ENCODE results near the gene ANGPT4.
A peak's percentile ranks its signal among the peaks of the same experiment; 100 is the strongest.
"Not testable (repeated sequence)": the region's sequence is repeated elsewhere in the genome, so short reads cannot be mapped to it uniquely, and the experiment has no call there.

ANGPT4 gene

GRCh38 chr20:842547-842940 is 73.6 kb downstream of the ANGPT4 start:
- DNase-seq, result no peak

- DNase-seq, result no peak
Measured at GRCh38 chr20:841568-842546, 74.3 kb downstream of the ANGPT4 start.

GRCh38 chr20:840858-841567 is 75.1 kb downstream of the ANGPT4 start:
- no peak for DNase-seq

GRCh38 chr20:840503-840857 is 75.7 kb downstream of the ANGPT4 start:
- DNase-seq, result no peak

GRCh38 chr20:839626-840025 is 76.5 kb downstream of the ANGPT4 start:
- no peak for DNase-seq

GRCh38 chr20:839015-839414 is 77.1 kb downstream of the ANGPT4 start:
- no peak for DNase-seq

GRCh38 chr20:836190-836589 is 79.9 kb downstream of the ANGPT4 start:
- DNase-seq, result no peak

GRCh38 chr20:835608-836045 is 80.5 kb downstream of the ANGPT4 start:
- DNase-seq, result no peak

- no peak for DNase-seq
Measured at GRCh38 chr20:834151-834746, 81.9 kb downstream of the ANGPT4 start.

GRCh38 chr20:833450-834150 is 82.5 kb downstream of the ANGPT4 start, which contains the start of gene FAM110A:
TSS of gene FAM110A (plus strand) at chr20:833715. CDS start at chr20:844805, 11,090 bp downstream.
- DNase-seq, result peak; percentile 92

GRCh38 chr20:833121-833449 is 83.0 kb downstream of the ANGPT4 start:
- DNase-seq, result no peak

GRCh38 chr20:831956-832355 is 84.2 kb downstream of the ANGPT4 start:
- DNase-seq, result no peak

- no peak for DNase-seq
Measured at GRCh38 chr20:831251-831650, 84.9 kb downstream of the ANGPT4 start.

GRCh38 chr20:830011-830521 is 86.1 kb downstream of the ANGPT4 start:
- DNase-seq, result no peak

- no peak for DNase-seq
Measured at GRCh38 chr20:829551-829950, 86.6 kb downstream of the ANGPT4 start.

- DNase-seq, result peak; percentile 92
Measured at GRCh38 chr20:828987-829386, 87.1 kb downstream of the ANGPT4 start.

GRCh38 chr20:827981-828380 is 88.2 kb downstream of the ANGPT4 start:
- not testable (repeated sequence) for DNase-seq

- no peak for DNase-seq
Measured at GRCh38 chr20:826695-827323, 89.3 kb downstream of the ANGPT4 start.

- DNase-seq, result no peak
Measured at GRCh38 chr20:825710-826421, 90.3 kb downstream of the ANGPT4 start.

- DNase-seq, result no peak
Measured at GRCh38 chr20:824916-825315, 91.2 kb downstream of the ANGPT4 start.

- DNase-seq, result no peak
Measured at GRCh38 chr20:824490-824889, 91.6 kb downstream of the ANGPT4 start.

GRCh38 chr20:823574-823902 is 92.6 kb downstream of the ANGPT4 start:
- DNase-seq, result no peak
